Epithelial cell of esophagus (primary cell): ENCODE measurements around the gene HMCN1.

Experiments
- DNase-seq: peaks from one replicate; pipeline ENCODE4 v3.0.0; 2010; ENCODE audit warnings: low read depth
- H3K4me3 ChIP-seq: 2 replicates; pipeline ENCODE4 v1.5.1; 2011; ENCODE audit warnings: mild to moderate bottlenecking, low read length, control low read depth
- TF ChIP-seq, protein P1 (sequence below): IDR thresholded peaks from 2 replicates; pipeline ENCODE4 v1.5.1; 2011; ENCODE audit warnings: low read depth, mild to moderate bottlenecking, low read length, control low read depth, inconsistent platforms; ENCODE audit not compliant: insufficient read depth; ENCODE audit errors: missing control alignments

The HMCN1 gene

DNA sequence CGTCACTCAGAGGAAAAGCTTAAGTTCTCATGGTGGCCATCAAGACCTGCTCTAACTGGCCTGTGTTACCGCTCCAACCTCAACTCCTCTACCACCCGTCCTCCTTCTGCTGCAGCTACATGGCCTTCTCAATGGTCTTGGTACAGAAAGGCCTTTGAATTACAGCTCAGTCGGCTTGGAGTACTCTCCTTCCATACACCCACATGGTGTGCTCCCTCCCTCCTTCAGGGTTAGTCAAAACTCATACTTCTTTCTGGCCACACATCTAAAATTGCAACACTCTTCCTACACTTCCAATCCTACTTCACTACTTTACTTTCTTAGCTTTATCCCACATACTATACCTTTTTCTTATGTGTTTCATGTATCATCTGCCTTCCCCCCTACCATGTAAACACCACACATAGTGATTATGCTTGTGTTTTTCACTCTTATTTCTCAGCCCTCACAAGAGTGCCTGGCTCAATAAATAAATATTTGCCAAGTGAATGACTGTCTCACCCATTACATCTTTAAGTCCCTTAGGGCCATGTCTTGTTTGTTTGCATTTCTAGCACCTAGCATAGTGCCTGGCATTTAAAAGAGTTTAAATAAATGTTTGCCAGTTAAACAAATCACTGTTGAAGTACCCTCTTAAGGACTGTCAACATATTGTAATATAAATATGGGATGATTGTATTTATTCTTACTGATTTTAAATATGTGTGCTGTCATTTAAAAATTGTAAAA lies 37.6 kb upstream of the HMCN1 start:
- H3K4me3 ChIP-seq = no peak overlapping the region
- DNase-seq = no peak
- TF ChIP-seq, protein P1, sequence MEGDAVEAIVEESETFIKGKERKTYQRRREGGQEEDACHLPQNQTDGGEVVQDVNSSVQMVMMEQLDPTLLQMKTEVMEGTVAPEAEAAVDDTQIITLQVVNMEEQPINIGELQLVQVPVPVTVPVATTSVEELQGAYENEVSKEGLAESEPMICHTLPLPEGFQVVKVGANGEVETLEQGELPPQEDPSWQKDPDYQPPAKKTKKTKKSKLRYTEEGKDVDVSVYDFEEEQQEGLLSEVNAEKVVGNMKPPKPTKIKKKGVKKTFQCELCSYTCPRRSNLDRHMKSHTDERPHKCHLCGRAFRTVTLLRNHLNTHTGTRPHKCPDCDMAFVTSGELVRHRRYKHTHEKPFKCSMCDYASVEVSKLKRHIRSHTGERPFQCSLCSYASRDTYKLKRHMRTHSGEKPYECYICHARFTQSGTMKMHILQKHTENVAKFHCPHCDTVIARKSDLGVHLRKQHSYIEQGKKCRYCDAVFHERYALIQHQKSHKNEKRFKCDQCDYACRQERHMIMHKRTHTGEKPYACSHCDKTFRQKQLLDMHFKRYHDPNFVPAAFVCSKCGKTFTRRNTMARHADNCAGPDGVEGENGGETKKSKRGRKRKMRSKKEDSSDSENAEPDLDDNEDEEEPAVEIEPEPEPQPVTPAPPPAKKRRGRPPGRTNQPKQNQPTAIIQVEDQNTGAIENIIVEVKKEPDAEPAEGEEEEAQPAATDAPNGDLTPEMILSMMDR = no peak

DNA sequence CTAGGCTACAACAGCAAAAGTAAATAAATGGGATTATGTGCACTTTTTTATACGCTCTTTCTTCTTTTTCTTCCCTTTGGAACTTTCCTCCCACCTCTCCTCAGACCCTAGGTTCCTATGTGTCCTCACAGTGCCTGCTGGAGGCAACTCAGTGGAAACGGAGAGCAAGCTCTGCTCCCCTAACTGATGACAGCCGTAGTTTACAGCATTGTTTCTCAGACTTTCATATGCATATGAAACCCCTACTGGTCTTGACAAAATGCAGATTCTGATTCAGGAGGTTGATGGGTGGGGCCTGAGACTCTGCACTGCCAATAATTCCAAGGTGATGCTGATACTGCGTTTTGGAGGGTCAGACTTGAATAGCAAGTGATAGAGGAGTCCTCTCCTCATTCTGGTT lies 34.3 kb upstream of the HMCN1 start:
- H3K4me3 ChIP-seq = no peak overlapping the region
- TF ChIP-seq, protein P1 = no peak
- peak; percentile 10 for DNase-seq

DNA sequence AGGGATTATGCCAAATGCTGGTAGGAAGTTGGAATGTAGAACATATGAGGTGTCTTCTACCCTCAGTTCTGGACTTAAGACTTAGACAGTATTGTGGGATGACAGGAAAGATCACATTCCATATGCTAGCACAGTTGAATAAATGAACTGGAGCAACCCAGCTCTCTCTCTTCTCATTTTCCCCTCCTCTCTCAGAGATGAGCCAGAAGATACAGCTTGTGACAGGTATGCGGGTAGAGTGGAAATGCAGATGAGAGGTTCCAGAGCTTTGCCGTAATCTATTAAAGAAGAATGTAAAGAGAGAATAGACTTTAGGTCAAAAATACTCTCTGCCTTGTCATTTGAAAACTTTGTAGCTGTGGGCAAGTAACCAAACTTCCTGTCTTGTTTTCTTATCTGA lies 32.5 kb upstream of the HMCN1 start:
- TF ChIP-seq, protein P1 = no peak
- no peak overlapping the region for H3K4me3 ChIP-seq
- DNase-seq = peak; percentile 34

DNA sequence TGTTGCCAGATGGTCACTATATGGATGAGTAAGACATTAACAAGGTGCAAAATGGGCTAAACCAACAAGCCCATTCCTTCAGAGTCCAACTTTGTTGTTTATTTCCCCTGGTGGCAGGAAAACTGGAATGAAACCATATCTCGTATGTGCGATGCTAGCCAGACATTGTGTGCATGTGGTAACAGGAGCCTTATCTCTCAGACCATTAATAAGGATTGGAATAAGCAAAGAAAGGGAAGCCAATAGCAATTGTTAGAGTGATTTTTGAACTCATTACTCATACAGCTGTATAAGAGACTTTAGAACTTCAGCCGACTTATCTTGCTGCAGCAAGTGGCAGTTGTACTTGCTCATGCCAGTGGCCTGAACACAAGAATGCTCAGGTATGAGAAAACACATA lies 30.0 kb upstream of the HMCN1 start:
- TF ChIP-seq, protein P1 = no peak
- DNase-seq = no peak

DNA sequence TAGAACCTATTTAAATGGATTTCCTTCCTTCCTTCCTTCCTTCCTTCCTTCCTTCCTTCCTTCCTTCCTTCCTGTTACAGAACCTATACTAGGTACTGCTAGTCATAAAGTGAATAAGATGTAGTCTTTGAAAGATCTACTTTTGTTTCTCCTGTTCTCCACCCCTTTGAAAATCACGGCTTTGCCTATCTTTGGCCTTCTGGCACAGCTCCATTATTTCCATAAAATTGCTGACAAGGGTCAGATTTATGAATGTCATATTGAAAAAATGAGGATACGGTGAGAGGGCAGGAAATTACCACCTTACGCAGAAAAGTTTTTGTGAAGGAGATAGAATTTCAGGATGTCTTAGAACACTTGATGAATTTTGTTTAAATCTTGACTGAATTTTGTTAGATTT lies 18.1 kb upstream of the HMCN1 start:
- DNase-seq = no peak
- TF ChIP-seq, protein P1 = no peak
- H3K4me3 ChIP-seq = no peak overlapping the region

More for the DNA sequence above, 30.0 kb upstream of the HMCN1 start:
- no peak overlapping the region for H3K4me3 ChIP-seq

DNA sequence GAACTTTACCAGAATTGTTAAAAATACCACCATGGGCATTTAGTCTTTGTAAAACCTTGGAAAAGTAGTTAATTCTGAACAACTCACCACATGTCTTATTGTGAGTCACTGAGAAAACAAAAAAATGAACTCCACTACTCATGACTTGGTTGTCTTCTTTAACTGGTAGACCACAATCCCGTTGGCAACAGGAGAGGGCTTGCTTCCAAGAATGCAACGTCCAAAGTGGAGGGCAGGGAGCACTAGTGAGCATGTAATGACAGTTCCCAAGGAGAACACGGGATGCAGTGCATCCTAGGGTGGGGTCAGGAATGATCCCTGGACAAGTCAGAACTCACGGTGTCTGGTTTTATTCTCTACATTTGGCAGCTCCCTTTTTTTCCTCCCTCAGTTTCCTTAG lies 15.2 kb upstream of the HMCN1 start:
- TF ChIP-seq, protein P1 = peak; percentile 48
- peak; percentile 96 for DNase-seq
- no peak overlapping the region for H3K4me3 ChIP-seq
